Measurements from ENCODE around the gene KLHL28.
A peak's percentile ranks its signal among the peaks of the same experiment; 100 is the strongest.

The KLHL28 gene

DNA sequence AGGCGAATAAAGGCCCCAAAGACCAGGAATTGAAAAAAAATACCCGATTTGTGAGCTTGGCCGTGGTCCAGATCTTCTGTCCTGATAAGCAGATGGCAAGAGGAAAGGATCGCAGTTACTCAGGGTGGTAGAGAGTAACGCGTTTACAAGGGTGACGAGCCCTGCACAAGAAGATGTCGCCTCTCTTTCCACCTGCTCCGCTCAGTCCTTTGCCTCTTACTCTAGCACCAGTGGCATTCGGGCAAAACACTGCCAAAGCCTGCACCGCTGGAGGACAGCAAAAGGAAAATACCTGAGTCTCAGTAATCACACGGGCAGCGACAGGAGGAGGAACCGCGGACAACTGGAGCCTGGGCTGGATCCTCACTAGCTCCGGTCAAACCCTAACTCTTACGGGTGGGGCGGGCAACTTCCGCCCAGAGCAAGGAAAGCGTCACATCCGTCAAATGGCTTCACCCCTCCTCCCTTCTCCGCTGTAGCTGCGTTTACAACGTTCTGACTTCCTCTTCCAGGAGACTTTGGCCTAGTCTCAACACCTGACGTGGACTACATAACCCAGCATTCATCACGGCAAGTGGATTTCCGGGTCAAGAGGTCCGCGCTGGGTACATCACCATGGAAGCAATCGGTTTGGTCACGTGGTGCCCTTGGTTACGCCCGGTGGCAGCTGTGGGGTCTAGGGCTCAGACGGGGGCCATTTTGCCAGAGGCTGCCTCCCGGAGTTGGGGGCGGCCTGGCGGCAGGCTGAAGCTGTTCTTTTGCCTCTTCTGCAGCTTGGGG is at the start of gene KLHL28, which contains the start of gene TOGARAM1:
TSS of gene KLHL28 (minus strand) at position 394 of the 780 bp plus-strand sequence. CDS start 16,019 bp downstream, outside the sequence.
TSS of gene TOGARAM1 (plus strand) at position 637 of the 780 bp plus-strand sequence. CDS start 232 bp downstream, outside the sequence.
- DNase-seq (ENCODE audit: low read depth, low spot score): peak; percentile 92

GRCh38 chr14:45003924-45004323 is 42.2 kb upstream of the KLHL28 start:
- DNase-seq (ENCODE audit: low read depth, low spot score): no peak

GRCh38 chr14:44995770-44996294 is 34.1 kb upstream of the KLHL28 start:
- no peak for DNase-seq (ENCODE audit: low read depth, low spot score)

DNA sequence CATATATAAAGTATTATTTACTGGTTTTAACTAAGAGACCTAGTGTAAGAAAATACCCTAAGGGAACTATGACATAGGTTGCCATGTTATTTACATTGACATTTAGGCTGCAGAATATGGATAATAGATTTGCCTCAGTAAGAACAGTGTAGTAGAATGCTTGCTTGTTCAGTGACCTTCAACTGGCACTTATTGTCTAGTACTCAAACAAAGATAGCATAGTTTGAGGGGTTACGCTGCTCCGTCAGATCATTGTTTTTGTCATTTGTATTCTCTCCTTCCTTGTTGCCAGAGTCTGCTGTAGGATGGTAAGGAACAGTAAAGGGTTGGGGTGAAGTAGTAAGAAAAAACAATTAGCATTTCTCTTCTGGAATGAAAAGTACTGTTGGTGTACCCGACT is 33.4 kb upstream of the KLHL28 start:
- DNase-seq (ENCODE audit: low read depth, low spot score): no peak

DNA sequence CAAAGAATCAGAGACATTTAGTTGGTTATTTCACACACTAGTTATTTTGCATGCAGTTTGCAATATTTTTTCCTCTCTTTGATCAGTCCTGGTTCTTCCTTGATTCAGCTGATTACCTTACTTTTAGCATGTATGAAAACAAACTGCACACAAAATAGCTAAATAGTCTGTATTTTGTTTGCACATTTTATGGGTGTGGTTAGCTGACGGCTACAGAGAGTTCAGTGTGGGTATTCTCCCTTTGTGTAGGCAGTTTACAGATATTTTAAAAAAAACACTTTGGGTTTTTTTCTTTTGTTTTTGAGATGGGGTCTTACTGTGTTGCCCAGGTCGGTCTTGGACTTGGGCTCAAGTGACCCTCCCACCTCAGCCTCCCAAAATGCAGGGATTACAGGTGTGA is 28.8 kb upstream of the KLHL28 start:
- no peak for DNase-seq (ENCODE audit: low read depth, low spot score)

- DNase-seq (ENCODE audit: low read depth, low spot score): no peak
These were observed 28.0 kb upstream of the KLHL28 start for GRCh38 chr14:44989497-44990440.

DNA sequence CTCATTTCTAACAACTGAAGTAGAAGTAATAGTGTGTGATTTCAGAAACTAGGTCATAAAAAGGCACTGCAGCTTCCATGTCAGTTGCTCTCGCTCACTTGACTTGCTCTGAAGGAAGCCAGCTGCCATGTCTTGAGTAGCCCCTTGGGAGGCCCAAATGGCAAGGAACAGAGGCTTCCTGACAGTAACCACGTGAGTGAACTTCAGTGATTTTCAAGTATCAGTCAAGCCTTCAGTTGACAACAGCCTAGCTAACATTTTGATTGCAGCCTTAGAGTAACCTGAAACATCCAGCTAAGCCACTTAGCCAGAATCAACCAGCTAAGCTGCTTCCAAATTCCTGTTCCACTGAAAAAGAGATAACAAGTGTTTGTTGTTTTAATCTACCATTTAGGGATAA is 26.9 kb upstream of the KLHL28 start:
- DNase-seq (ENCODE audit: low read depth, low spot score): no peak

GRCh38 chr14:44982594-44982993 is 20.8 kb upstream of the KLHL28 start:
- no peak for DNase-seq (ENCODE audit: low read depth, low spot score)

DNA sequence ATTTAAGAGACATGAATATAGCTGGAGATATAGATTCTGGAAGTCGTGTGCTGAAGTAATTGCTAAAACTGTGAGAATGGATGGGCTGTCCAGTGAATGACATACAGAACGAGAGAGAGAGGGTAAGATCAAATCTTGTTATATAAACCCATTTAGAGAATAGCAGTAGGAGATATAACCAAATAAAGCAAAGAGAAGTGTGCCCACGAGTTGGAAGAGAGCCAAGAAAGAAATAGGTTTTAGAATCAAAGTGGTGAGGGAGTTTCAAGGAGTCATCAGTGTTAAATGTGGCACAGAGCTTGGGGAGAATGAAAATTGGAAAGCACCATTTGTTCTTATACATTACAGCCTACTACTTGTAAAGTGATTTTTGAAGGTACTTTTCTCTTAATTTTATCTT is 19.5 kb upstream of the KLHL28 start:
- no peak for DNase-seq (ENCODE audit: low read depth, low spot score)

- DNase-seq (ENCODE audit: low read depth, low spot score): no peak
These were observed 18.1 kb upstream of the KLHL28 start for GRCh38 chr14:44979740-44980356.

- DNase-seq (ENCODE audit: low read depth, low spot score): no peak
These were observed 17.5 kb upstream of the KLHL28 start for GRCh38 chr14:44979273-44979672.

DNA sequence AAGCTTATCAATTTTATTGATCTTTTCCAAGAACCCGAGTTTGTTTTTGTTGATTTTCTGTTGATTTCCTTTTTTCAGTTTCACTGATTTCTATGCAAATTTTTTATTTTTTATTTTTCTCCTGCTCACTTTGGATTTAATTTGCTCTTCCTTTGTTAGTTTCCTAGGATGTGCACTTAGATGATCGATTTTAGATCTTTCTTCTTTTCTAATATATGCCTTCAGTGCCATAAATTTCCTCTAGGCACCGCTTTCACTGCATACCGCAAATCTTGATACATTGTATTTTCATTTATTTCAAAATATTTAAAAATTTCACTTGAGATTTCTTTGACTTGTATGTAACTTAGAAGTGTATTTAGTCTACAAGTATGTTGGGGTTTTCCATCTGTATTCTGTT is 9.7 kb upstream of the KLHL28 start:
- no peak for DNase-seq (ENCODE audit: low read depth, low spot score)

GRCh38 chr14:44970907-44971306 is 9.2 kb upstream of the KLHL28 start:
- no peak for DNase-seq (ENCODE audit: low read depth, low spot score)

GRCh38 chr14:44968714-44969113 is 7.0 kb upstream of the KLHL28 start:
- DNase-seq (ENCODE audit: low read depth, low spot score): no peak

- DNase-seq (ENCODE audit: low read depth, low spot score): no peak
These were observed 5.0 kb upstream of the KLHL28 start for GRCh38 chr14:44966601-44967336.

DNA sequence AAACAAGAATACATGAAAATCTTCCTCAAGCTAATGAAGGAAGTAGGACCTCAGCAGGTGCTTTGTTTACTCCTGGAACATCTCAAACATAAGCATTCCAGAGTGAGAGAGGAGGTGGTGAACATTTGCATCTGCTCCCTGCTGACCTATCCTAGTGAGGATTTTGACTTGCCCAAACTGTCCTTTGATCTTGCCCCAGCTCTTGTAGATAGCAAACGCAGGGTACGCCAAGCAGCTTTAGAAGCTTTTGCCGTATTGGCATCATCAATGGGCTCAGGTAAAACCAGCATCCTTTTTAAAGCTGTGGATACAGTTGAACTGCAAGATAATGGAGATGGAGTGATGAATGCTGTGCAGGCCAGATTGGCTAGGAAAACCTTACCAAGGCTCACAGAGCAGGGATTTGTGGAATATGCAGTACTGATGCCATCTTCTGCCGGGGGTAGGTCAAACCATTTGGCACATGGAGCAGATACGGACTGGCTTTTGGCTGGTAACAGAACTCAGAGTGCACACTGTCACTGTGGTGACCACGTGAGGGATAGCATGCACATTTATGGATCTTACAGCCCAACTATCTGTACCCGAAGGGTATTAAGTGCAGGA is 2.1 kb upstream of the KLHL28 start:
- DNase-seq (ENCODE audit: low read depth, low spot score): no peak

DNA sequence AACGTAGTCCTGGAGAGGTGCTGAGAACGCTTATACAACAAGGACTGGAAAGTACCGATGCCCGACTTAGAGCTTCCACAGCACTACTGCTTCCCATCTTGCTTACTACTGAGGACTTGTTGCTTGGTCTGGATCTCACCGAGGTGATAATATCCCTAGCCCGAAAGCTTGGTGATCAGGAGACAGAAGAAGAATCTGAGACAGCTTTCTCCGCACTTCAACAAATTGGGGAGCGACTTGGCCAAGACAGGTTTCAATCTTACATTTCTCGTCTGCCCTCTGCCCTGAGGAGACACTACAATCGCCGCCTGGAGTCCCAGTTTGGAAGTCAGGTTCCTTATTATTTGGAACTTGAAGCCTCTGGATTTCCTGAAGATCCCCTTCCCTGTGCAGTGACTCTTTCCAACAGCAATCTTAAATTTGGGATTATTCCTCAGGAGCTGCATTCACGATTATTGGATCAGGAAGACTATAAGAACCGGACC is 1.3 kb upstream of the KLHL28 start:
- no peak for DNase-seq (ENCODE audit: low read depth, low spot score)

DNA sequence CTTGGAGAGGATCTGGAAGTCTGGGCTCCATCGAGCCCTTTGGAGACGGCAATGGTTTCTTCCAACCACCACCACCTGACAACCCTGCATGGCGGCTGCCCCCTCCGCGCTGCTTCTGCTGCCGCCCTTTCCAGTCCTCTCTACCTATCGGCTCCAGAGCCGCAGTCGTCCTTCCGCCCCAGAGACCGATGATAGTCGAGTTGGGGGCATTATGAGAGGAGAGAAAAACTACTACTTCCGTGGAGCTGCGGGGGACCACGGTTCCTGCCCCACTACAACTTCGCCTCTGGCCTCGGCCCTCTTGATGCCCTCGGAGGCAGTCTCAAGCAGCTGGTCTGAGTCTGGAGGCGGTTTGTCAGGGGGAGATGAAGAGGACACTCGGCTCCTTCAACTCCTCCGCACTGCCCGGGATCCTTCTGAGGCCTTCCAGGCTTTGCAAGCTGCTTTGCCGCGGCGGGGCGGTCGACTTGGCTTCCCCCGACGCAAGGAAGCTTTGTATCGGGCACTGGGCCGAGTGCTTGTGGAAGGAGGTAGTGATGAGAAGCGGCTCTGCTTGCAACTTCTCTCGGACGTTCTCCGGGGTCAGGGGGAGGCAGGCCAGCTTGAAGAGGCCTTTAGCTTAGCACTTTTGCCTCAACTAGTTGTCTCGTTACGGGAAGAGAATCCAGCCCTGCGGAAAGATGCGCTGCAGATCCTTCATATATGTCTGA is 742 bp upstream of the KLHL28 start:
- no peak for DNase-seq (ENCODE audit: low read depth, low spot score)

GRCh38 chr14:44961151-44961553 is 595 bp downstream of the KLHL28 start:
- DNase-seq (ENCODE audit: low read depth, low spot score): no peak

DNA sequence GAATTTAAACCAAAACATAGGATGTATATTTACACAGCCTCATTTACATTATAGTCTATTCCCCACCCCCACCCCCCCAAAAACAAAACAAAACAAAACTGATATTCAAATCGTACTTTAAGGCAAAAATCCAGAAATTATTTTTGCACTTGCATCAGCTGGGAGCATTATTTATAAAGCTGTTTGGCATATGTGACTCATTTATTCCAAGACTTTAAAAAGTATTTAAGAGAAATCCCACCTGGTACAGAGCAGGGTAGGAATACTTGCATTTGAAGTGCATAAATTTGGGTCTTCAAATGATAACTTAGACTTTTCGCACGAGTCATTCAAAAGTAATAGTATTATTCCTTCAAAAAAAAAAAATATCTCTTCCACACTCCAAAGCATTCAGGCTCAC is 1.1 kb downstream of the KLHL28 start:
- DNase-seq (ENCODE audit: low read depth, low spot score): no peak

Data from activated naive CD8-positive, alpha-beta T cell treated with anti-CD3 and anti-CD28 coated beads, Interleukin-2, amount 50 U/mL, for 16 hours (primary cell).